Activated CD8-positive, alpha-beta T cell treated with anti-CD3 and anti-CD28 coated beads for 36 hours (primary cell): Measurements from ENCODE around the gene TTLL4. TPM values are rescaled to one million over a fixed set of nuclear protein-coding genes. Genes with fewer than 3 reads are reported as not detected.

Source experiments
- ATAC-seq: fragments of 200-7000 bp; cut with Tn5 transposase; one replicate; pipeline ENCODE4 v1.10.0; 2021; ENCODE audit warnings: mild to moderate bottlenecking, moderate library complexity
- CTCF ChIA-PET: fragments of 350-600 bp; sonication (Branson Sonifier 250); formaldehyde crosslinking; loops from one replicate; lab custom pipeline; 2021; ENCODE audit warnings: antibody characterized with exemption; lab: Charles Lee
- POLR2A ChIA-PET: fragments of 350-600 bp; sonication (Branson Sonifier 250); formaldehyde crosslinking; loops from one replicate; lab custom pipeline; 2021; ENCODE audit warnings: antibody characterized with exemption; lab: Charles Lee
- DNase-seq: peaks from one replicate; pipeline ENCODE4 v3.0.0-alpha.2; 2020
- H3K27ac Mint-ChIP-seq: one replicate; pipeline ENCODE4 v1.8.0; 2021; ENCODE audit warnings: mild to moderate bottlenecking, mixed read lengths
- H3K27me3 Mint-ChIP-seq: one replicate; pipeline ENCODE4 v1.8.0; 2021; ENCODE audit warnings: mixed read lengths
- H3K36me3 Mint-ChIP-seq: one replicate; pipeline ENCODE4 v1.8.0; 2021; ENCODE audit warnings: low read depth, mixed read lengths
- H3K4me1 Mint-ChIP-seq: one replicate; pipeline ENCODE4 v1.8.0; 2021; ENCODE audit warnings: low read depth, mixed read lengths
- H3K4me3 Mint-ChIP-seq: one replicate; pipeline ENCODE4 v1.8.0; 2021; ENCODE audit warnings: mild to moderate bottlenecking, moderate library complexity, mixed read lengths
- H3K9me3 Mint-ChIP-seq: one replicate; pipeline ENCODE4 v1.8.0; 2021; ENCODE audit warnings: mixed read lengths
- intact Hi-C: fragments of 100-400 bp; cut with micrococcal nuclease; formaldehyde crosslinking; loops from one replicate; pipeline ENCODE4 v1.10.0; 2022
- total RNA-seq, 2 experiments: library from RNA; stranded (reverse); gene quantifications; one replicate each; pipeline ENCODE4 v1.2.3, GENCODE V29; 2021
- TF ChIP-seq, protein P1 (sequence below): fragments of 200-600 bp; IDR thresholded peaks from one replicate; pipeline ENCODE4 v1.8.0; 2022; ENCODE audit warnings: antibody characterized with exemption, mild to moderate bottlenecking

The TTLL4 gene
- total RNA-seq, 2 experiments from 2014 or later: 32.2 to 36.6 TPM

DNA sequence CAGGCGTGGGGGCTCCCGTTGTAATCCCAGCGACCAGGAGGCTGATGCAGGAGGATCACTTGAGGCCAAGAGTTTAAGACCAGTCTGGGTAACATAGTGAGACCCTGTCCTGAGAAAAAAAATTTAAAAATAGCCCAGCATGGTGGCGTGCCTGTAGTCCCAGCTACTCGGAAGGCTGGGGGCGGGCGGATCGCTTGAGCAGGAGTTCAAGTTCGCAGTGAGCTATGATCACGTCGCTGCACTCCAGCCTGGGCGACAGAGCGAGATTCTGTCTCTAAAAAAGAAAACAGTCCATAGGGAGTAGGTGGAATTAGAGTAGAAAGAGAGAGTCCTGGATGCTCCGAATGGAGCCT is 325 bp upstream of the TTLL4 start:
- ATAC-seq (no peak), DNase-seq (no peak)
- no peaks in the 10 kb centered on the region for H3K9me3 Mint-ChIP-seq
- H3K27me3 Mint-ChIP-seq: peaks cover 1% of the 10 kb centered on the region
- TF ChIP-seq, protein P1, sequence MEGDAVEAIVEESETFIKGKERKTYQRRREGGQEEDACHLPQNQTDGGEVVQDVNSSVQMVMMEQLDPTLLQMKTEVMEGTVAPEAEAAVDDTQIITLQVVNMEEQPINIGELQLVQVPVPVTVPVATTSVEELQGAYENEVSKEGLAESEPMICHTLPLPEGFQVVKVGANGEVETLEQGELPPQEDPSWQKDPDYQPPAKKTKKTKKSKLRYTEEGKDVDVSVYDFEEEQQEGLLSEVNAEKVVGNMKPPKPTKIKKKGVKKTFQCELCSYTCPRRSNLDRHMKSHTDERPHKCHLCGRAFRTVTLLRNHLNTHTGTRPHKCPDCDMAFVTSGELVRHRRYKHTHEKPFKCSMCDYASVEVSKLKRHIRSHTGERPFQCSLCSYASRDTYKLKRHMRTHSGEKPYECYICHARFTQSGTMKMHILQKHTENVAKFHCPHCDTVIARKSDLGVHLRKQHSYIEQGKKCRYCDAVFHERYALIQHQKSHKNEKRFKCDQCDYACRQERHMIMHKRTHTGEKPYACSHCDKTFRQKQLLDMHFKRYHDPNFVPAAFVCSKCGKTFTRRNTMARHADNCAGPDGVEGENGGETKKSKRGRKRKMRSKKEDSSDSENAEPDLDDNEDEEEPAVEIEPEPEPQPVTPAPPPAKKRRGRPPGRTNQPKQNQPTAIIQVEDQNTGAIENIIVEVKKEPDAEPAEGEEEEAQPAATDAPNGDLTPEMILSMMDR: no peak
- H3K36me3 Mint-ChIP-seq: peaks cover 3% of the 10 kb centered on the region
- POLR2A ChIA-PET: interaction anchor here (0.6 to 1.5 kb wide), 7 partner anchors 8 to 200 kb away, joined by 3 to 7 read pairs (median 3); partner anchors contain the start of genes RNF25 and STK36
- peak overlapping the region; percentile 86 for H3K4me3 Mint-ChIP-seq
- CTCF ChIA-PET: interaction anchor here (0.6 to 2.2 kb wide), 19 partner anchors 8 to 166 kb away, joined by 3 to 17 read pairs (median 5); partner anchors contain the start of genes BCS1L, RNF25, STK36 and ZNF142
- peaks cover 15% of the 10 kb centered on the region for H3K4me1 Mint-ChIP-seq
- peak overlapping the region; percentile 46 for H3K27ac Mint-ChIP-seq
- intact Hi-C loops: no loop called here

DNA sequence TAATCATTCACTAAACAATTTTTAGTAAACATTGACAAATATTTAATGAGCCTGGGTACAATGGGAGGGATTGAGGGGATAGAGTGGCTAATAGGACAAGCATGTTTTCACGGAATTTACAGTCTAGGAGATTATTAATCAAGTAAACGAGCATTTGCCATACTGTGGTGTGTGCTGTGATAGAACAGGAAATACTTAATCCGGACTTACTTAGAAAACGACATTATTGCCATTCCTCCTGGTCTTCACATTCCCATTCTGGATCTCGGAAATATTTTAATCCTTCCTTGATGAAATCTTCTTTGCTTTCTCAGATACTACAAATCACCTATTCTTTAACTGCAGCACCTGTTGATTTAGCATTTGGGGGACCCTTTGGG is 905 bp downstream of the TTLL4 start:
- DNase-seq (no peak), ATAC-seq (no peak)
- TF ChIP-seq, protein P1: no peak
- ChIA-PET POLR2A (interaction anchor here (0.5 to 1.2 kb wide), 5 partner anchors 11 to 677 kb away, joined by 3 to 4 read pairs (median 3); partner anchors contain the start of genes RNF25 and STK36), CTCF (interaction anchor here (0.9 to 3.2 kb wide), 11 partner anchors 9 to 198 kb away, joined by 3 to 17 read pairs (median 6); partner anchors contain the start of genes BCS1L and ZNF142)
- peaks cover 1% of the 10 kb centered on the region for H3K27me3 Mint-ChIP-seq
- H3K36me3 Mint-ChIP-seq: peaks cover 8% of the 10 kb centered on the region
- intact Hi-C loops: loop anchor here (1.0 kb wide), 1 partner anchor 136 kb away; no protein-coding TSS in a partner anchor
- H3K4me3 Mint-ChIP-seq: peak overlapping the region; percentile 86
- peak overlapping the region; percentile 77 for H3K27ac Mint-ChIP-seq
- H3K4me1 Mint-ChIP-seq: peaks cover 17% of the 10 kb centered on the region
- H3K9me3 Mint-ChIP-seq: no peaks in the 10 kb centered on the region

DNA sequence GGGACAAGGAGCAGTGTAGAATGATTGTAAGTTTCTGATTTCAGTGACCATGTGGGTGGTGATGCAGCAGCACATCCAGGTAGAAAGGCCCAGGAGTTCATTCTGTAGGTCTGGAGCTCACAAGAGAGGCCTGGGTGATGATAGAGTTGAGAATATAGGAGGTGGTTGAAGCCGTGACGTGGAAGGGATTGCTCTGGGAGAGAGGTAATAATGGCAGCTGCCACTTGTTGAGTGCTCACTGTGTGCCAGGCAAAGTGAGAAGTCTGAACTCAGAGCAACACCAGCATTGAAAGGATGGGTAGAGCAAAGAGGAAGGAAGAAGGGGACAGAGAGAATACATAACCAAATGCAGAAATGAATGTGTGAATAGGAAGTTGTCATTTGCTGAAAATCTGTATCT is 3.3 kb downstream of the TTLL4 start:
- intact Hi-C loops: no loop called here
- POLR2A ChIA-PET: no interaction called here
- CTCF ChIA-PET: interaction anchor here (1.2 to 3.2 kb wide), 2 partner anchors 9 to 133 kb away, joined by 4 to 10 read pairs; no protein-coding TSS in a partner anchor
- no peak for ATAC-seq
- Mint-ChIP-seq H3K27ac (no peak overlapping the region), H3K9me3 (no peaks in the 10 kb centered on the region), H3K27me3 (no peaks in the 10 kb centered on the region), H3K4me3 (no peak overlapping the region), H3K36me3 (peaks cover 8% of the 10 kb centered on the region), H3K4me1 (peaks cover 27% of the 10 kb centered on the region)
- TF ChIP-seq, protein P1: no peak
- DNase-seq: no peak

DNA sequence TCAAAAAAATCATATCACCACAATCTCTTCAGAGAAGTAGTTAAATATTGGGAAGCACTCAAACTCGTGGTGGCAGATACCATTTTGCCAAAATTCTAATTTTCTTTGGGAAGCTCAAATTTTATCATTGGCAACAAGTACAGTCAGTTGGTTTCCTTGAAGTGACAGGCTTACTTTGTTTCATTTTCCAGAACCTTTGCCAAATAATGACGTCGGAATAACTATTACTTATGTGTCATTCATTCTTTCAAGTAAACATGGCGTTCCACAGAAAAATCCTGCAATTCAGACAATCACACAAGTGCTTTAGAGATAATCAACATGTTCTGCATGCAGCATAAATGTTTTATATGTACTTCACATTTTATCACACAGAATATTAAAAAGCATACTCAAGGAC is 5.4 kb downstream of the TTLL4 start:
- ATAC-seq (no peak), DNase-seq (no peak)
- H3K27me3 Mint-ChIP-seq: no peaks in the 10 kb centered on the region
- H3K27ac Mint-ChIP-seq: no peak overlapping the region
- ChIA-PET CTCF (no interaction called here), POLR2A (no interaction called here)
- H3K4me3 Mint-ChIP-seq: no peak overlapping the region
- H3K4me1 Mint-ChIP-seq: peaks cover 30% of the 10 kb centered on the region
- H3K9me3 Mint-ChIP-seq: no peaks in the 10 kb centered on the region
- intact Hi-C loops: no loop called here
- TF ChIP-seq, protein P1: no peak
- H3K36me3 Mint-ChIP-seq: peaks cover 17% of the 10 kb centered on the region

DNA sequence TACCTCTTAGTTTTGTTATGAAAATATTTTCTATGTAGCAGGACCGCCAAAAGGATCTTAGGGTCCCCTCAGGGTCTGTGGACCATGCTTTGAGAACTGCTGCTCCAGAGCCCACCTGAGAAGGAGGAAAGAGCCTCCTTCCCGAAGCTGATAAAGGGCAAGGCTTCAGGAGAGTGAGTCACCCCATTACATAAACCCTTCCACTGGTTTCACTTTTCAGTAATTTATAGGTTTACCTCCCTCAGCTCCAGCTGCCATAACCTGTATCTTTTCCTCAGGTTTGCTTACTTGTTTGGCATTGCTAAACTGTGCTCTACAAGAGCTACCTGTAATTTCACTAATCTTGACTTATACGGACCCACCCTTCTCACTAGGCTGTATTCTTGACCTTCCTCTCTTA is 6.6 kb downstream of the TTLL4 start:
- ChIA-PET POLR2A (interaction anchor here (0.9 kb wide), 1 partner anchor 15 kb away, joined by 3 read pairs; no protein-coding TSS in a partner anchor), CTCF (interaction anchor here (1.5 kb wide), 2 partner anchors 10 to 130 kb away, joined by 5 to 6 read pairs; no protein-coding TSS in a partner anchor)
- DNase-seq (no peak), ATAC-seq (no peak)
- intact Hi-C loops: no loop called here
- peaks cover 14% of the 10 kb centered on the region for H3K36me3 Mint-ChIP-seq
- H3K27me3 Mint-ChIP-seq: no peaks in the 10 kb centered on the region
- TF ChIP-seq, protein P1: no peak
- H3K4me3 Mint-ChIP-seq: no peak overlapping the region
- H3K27ac Mint-ChIP-seq: no peak overlapping the region
- no peaks in the 10 kb centered on the region for H3K9me3 Mint-ChIP-seq
- peaks cover 23% of the 10 kb centered on the region for H3K4me1 Mint-ChIP-seq
